ENCODE results near the gene ANKZF1. TPM values are rescaled to one million over a fixed set of nuclear protein-coding genes. Genes with fewer than 3 reads are reported as not detected.

Gene ANKZF1
- total and polyA plus RNA-seq, 2 of the 8 experiments (the other 6 are each of a cell fraction or from before 2014, with no cell fraction given): 32.5 to 50.1 TPM

DNA sequence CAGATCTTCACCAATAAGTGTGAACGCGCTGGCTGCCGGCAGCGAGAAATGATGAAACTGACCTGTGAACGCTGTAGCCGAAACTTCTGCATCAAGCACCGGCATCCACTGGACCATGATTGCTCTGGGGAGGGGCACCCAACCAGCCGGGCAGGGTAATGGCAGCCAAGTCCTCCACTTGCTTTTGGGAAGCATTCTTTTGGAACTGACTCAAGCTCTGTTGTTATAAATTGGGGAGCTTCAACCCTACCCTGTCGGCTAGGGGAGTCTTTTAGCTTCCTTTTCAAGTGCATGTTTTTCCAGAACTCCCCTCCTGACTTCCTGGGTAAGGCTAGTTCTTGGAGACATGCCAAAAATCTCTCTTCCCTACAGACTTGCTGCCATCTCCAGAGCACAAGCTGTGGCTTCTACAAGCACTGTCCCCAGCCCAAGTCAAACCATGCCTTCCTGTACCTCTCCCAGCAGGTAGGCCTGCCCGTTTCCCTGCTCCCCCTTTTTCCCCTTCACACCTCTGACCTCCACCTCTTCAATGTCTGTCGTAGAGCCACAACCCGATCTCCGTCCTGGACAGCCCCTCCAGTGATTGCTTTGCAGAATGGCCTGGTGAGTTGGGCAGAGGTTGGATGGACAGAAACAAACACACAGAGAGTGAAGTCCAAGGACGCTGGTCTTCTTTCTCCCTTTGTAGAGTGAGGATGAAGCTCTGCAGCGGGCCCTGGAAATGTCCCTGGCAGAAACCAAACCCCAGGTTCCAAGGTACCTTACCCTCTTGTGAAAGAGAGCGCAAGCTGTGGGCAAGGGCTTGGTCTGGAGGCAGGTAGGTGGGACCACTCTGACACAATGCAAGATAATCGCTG, 21.5 kb upstream of the ANKZF1 start (continued):
- TF ChIP-seq, protein P1, sequence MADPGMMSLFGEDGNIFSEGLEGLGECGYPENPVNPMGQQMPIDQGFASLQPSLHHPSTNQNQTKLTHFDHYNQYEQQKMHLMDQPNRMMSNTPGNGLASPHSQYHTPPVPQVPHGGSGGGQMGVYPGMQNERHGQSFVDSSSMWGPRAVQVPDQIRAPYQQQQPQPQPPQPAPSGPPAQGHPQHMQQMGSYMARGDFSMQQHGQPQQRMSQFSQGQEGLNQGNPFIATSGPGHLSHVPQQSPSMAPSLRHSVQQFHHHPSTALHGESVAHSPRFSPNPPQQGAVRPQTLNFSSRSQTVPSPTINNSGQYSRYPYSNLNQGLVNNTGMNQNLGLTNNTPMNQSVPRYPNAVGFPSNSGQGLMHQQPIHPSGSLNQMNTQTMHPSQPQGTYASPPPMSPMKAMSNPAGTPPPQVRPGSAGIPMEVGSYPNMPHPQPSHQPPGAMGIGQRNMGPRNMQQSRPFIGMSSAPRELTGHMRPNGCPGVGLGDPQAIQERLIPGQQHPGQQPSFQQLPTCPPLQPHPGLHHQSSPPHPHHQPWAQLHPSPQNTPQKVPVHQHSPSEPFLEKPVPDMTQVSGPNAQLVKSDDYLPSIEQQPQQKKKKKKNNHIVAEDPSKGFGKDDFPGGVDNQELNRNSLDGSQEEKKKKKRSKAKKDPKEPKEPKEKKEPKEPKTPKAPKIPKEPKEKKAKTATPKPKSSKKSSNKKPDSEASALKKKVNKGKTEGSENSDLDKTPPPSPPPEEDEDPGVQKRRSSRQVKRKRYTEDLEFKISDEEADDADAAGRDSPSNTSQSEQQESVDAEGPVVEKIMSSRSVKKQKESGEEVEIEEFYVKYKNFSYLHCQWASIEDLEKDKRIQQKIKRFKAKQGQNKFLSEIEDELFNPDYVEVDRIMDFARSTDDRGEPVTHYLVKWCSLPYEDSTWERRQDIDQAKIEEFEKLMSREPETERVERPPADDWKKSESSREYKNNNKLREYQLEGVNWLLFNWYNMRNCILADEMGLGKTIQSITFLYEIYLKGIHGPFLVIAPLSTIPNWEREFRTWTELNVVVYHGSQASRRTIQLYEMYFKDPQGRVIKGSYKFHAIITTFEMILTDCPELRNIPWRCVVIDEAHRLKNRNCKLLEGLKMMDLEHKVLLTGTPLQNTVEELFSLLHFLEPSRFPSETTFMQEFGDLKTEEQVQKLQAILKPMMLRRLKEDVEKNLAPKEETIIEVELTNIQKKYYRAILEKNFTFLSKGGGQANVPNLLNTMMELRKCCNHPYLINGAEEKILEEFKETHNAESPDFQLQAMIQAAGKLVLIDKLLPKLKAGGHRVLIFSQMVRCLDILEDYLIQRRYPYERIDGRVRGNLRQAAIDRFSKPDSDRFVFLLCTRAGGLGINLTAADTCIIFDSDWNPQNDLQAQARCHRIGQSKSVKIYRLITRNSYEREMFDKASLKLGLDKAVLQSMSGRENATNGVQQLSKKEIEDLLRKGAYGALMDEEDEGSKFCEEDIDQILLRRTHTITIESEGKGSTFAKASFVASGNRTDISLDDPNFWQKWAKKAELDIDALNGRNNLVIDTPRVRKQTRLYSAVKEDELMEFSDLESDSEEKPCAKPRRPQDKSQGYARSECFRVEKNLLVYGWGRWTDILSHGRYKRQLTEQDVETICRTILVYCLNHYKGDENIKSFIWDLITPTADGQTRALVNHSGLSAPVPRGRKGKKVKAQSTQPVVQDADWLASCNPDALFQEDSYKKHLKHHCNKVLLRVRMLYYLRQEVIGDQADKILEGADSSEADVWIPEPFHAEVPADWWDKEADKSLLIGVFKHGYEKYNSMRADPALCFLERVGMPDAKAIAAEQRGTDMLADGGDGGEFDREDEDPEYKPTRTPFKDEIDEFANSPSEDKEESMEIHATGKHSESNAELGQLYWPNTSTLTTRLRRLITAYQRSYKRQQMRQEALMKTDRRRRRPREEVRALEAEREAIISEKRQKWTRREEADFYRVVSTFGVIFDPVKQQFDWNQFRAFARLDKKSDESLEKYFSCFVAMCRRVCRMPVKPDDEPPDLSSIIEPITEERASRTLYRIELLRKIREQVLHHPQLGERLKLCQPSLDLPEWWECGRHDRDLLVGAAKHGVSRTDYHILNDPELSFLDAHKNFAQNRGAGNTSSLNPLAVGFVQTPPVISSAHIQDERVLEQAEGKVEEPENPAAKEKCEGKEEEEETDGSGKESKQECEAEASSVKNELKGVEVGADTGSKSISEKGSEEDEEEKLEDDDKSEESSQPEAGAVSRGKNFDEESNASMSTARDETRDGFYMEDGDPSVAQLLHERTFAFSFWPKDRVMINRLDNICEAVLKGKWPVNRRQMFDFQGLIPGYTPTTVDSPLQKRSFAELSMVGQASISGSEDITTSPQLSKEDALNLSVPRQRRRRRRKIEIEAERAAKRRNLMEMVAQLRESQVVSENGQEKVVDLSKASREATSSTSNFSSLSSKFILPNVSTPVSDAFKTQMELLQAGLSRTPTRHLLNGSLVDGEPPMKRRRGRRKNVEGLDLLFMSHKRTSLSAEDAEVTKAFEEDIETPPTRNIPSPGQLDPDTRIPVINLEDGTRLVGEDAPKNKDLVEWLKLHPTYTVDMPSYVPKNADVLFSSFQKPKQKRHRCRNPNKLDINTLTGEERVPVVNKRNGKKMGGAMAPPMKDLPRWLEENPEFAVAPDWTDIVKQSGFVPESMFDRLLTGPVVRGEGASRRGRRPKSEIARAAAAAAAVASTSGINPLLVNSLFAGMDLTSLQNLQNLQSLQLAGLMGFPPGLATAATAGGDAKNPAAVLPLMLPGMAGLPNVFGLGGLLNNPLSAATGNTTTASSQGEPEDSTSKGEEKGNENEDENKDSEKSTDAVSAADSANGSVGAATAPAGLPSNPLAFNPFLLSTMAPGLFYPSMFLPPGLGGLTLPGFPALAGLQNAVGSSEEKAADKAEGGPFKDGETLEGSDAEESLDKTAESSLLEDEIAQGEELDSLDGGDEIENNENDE (IDR thresholded peaks at IDR 0.05; ENCODE audit: insufficient replicate concordance, low read length): no peak
- TF ChIP-seq CTBP2 (IDR thresholded peaks at IDR 0.05; ENCODE audit: borderline replicate concordance, insufficient read depth, insufficient read length, low read length) (no peak), MAFK (IDR thresholded peaks at IDR 0.05; ENCODE audit: low read depth, low read length) (no peak), BRCA1 (IDR thresholded peaks at IDR 0.05; ENCODE audit: low read depth, low read length) (no peak), CEBPB (IDR thresholded peaks at IDR 0.05; ENCODE audit: low read depth, low read length) (no peak), SIN3A (conservative IDR thresholded peaks at IDR 0.05 in 1 of 2, IDR thresholded peaks at IDR 0.05 in 1 of 2; ENCODE audit: low read depth in 1 of 2, low read length in 2 of 2) (no peak)
- TF ChIP-seq, protein P2, sequence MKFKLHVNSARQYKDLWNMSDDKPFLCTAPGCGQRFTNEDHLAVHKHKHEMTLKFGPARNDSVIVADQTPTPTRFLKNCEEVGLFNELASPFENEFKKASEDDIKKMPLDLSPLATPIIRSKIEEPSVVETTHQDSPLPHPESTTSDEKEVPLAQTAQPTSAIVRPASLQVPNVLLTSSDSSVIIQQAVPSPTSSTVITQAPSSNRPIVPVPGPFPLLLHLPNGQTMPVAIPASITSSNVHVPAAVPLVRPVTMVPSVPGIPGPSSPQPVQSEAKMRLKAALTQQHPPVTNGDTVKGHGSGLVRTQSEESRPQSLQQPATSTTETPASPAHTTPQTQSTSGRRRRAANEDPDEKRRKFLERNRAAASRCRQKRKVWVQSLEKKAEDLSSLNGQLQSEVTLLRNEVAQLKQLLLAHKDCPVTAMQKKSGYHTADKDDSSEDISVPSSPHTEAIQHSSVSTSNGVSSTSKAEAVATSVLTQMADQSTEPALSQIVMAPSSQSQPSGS (IDR thresholded peaks at IDR 0.05; ENCODE audit: low read length): no peak
